RWPE2 (cell line): ENCODE measurements around the gene PLCG2.
"Not testable (repeated sequence)": the region's sequence is repeated elsewhere in the genome, so short reads cannot be mapped to it uniquely, and the experiment has no call there.

Source experiments
- ATAC-seq: fragments of 200-7000 bp; cut with Tn5 transposase; 3 replicates; pipeline ENCODE4 v1.9.1; 2021; ENCODE audit warnings: low read depth
- DNase-seq: peaks from one replicate; pipeline ENCODE4 v3.0.0-alpha.2; 2020; ENCODE audit warnings: low spot score
- H3K27ac ChIP-seq: fragments of 450-650 bp; 2 replicates; pipeline ENCODE4 v1.5.1; 2017; ENCODE audit warnings: mild to moderate bottlenecking; ENCODE audit not compliant: poor library complexity, severe bottlenecking
- H3K27me3 ChIP-seq: fragments of 250-450 bp; sonication (Bioruptor Pico); 2 replicates; pipeline ENCODE4 v1.5.1; 2021; ENCODE audit warnings: mild to moderate bottlenecking, moderate library complexity; ENCODE audit not compliant: insufficient read depth, poor library complexity, severe bottlenecking
- H3K36me3 ChIP-seq: fragments of 250-450 bp; sonication (Bioruptor Pico); 2 replicates; pipeline ENCODE4 v1.5.1; 2020; ENCODE audit warnings: low read depth, mild to moderate bottlenecking, moderate library complexity
- H3K4me1 ChIP-seq: fragments of 250-450 bp; sonication (Bioruptor Pico); 2 replicates; pipeline ENCODE4 v1.5.1; 2021; ENCODE audit warnings: mild to moderate bottlenecking, moderate library complexity; ENCODE audit not compliant: insufficient read depth, poor library complexity, severe bottlenecking
- H3K4me3 ChIP-seq: fragments of 250-450 bp; sonication (Bioruptor Pico); 2 replicates; pipeline ENCODE4 v1.5.1; 2021; ENCODE audit warnings: mild to moderate bottlenecking, moderate library complexity; ENCODE audit not compliant: severe bottlenecking
- H3K9me3 ChIP-seq: fragments of 250-450 bp; sonication (Bioruptor Pico); 2 replicates; pipeline ENCODE4 v1.5.1; 2021; ENCODE audit warnings: mild to moderate bottlenecking, moderate library complexity; ENCODE audit not compliant: severe bottlenecking
- CTCF ChIP-seq: fragments of 450-650 bp; IDR thresholded peaks from one replicate; pipeline ENCODE4 v1.5.1; 2017; ENCODE audit warnings: mild to moderate bottlenecking, moderate library complexity; ENCODE audit not compliant: poor library complexity, severe bottlenecking

Gene PLCG2

GRCh38 chr16:81875461-81875860, 96.4 kb downstream of the PLCG2 start:
- Histone ChIP-seq H3K4me3 (no peak overlapping the region), H3K27me3 (no peaks in the 10 kb centered on the region), H3K4me1 (no peaks in the 10 kb centered on the region), H3K9me3 (no peaks in the 10 kb centered on the region), H3K36me3 (no peaks in the 10 kb centered on the region), H3K27ac (no peak overlapping the region)
- ATAC-seq (no peak), DNase-seq (no peak)
- no peak for TF ChIP-seq CTCF

- TF ChIP-seq CTCF: no peak
- Histone ChIP-seq H3K36me3 (no peaks in the 10 kb centered on the region), H3K4me1 (no peaks in the 10 kb centered on the region), H3K27ac (no peak overlapping the region), H3K4me3 (no peak overlapping the region), H3K9me3 (no peaks in the 10 kb centered on the region), H3K27me3 (no peaks in the 10 kb centered on the region)
- ATAC-seq: no peak
- no peak for DNase-seq
Measured at GRCh38 chr16:81876273-81876900, 97.3 kb downstream of the PLCG2 start.

GRCh38 chr16:81877490-81877889, 98.4 kb downstream of the PLCG2 start:
- H3K27me3 ChIP-seq, H3K9me3 ChIP-seq, H3K27ac ChIP-seq, DNase-seq, H3K4me3 ChIP-seq, ATAC-seq, H3K4me1 ChIP-seq, H3K36me3 ChIP-seq: not testable (repeated sequence)

GRCh38 chr16:81878529-81878928, 99.4 kb downstream of the PLCG2 start:
- TF ChIP-seq CTCF: no peak
- Histone ChIP-seq H3K4me3 (no peak overlapping the region), H3K9me3 (no peaks in the 10 kb centered on the region), H3K27ac (no peak overlapping the region), H3K4me1 (no peaks in the 10 kb centered on the region), H3K36me3 (no peaks in the 10 kb centered on the region), H3K27me3 (no peaks in the 10 kb centered on the region)
- no peak for DNase-seq
- no peak for ATAC-seq

- no peak for ATAC-seq
- no peak for DNase-seq
- H3K9me3 ChIP-seq: no peaks in the 10 kb centered on the region
- no peak overlapping the region for H3K27ac ChIP-seq
- no peaks in the 10 kb centered on the region for H3K4me1 ChIP-seq
- H3K27me3 ChIP-seq: no peaks in the 10 kb centered on the region
- no peak overlapping the region for H3K4me3 ChIP-seq
- no peak for TF ChIP-seq CTCF
- H3K36me3 ChIP-seq: no peaks in the 10 kb centered on the region
Measured at GRCh38 chr16:81879625-81880024, 100.5 kb downstream of the PLCG2 start.
